Smooth muscle cell (in vitro differentiated cells): ENCODE results near the gene PRR5L. TPM values are rescaled to one million over a fixed set of nuclear protein-coding genes. Genes with fewer than 3 reads are reported as not detected.

Experiments
- DNase-seq: peaks from one replicate; lab custom pipeline; 2025; ENCODE audit not compliant: unreplicated experiment; lab: John Stamatoyannopoulos, UW
- H2AFZ ChIP-seq: fragments of 200-600 bp; sonication (generic); 2 replicates; pipeline ENCODE4 v1.6.0; 2016; ENCODE audit warnings: antibody characterized with exemption, low read depth, mild to moderate bottlenecking
- H3F3A ChIP-seq: fragments of 200-600 bp; sonication (generic); 2 replicates; pipeline ENCODE4 v1.6.0; 2017; ENCODE audit warnings: antibody characterized with exemption, low read depth
- H3K27ac ChIP-seq: fragments of 200-600 bp; sonication (generic); 2 replicates; pipeline ENCODE4 v1.5.1; 2016; ENCODE audit warnings: low read depth, mild to moderate bottlenecking
- H3K27me3 ChIP-seq: fragments of 200-600 bp; sonication (generic); 2 replicates; pipeline ENCODE4 v1.6.1; 2016; ENCODE audit warnings: low read depth, mild to moderate bottlenecking
- H3K36me3 ChIP-seq: fragments of 200-600 bp; sonication (generic); 2 replicates; pipeline ENCODE4 v1.5.1; 2016; ENCODE audit warnings: low read depth
- H3K4me1 ChIP-seq: fragments of 200-600 bp; sonication (generic); 2 replicates; pipeline ENCODE4 v1.5.1; 2016; ENCODE audit warnings: low read depth
- H3K4me2 ChIP-seq: fragments of 200-600 bp; sonication (generic); 2 replicates; pipeline ENCODE4 v1.6.0; 2016; ENCODE audit warnings: mild to moderate bottlenecking
- H3K4me3 ChIP-seq: fragments of 200-600 bp; sonication (generic); 2 replicates; pipeline ENCODE4 v1.5.1; 2016; ENCODE audit warnings: mild to moderate bottlenecking
- H3K79me2 ChIP-seq: fragments of 200-600 bp; sonication (generic); 2 replicates; pipeline ENCODE4 v1.6.0; 2016; ENCODE audit warnings: low read depth, mild to moderate bottlenecking
- H3K9ac ChIP-seq: fragments of 200-600 bp; sonication (generic); 2 replicates; pipeline ENCODE4 v1.6.0; 2016; ENCODE audit warnings: low read depth
- H3K9me3 ChIP-seq: fragments of 200-600 bp; sonication (generic); replicated peaks from 2 replicates; pipeline ENCODE4 v1.5.1; 2016; ENCODE audit warnings: low read depth
- H4K20me1 ChIP-seq: fragments of 200-600 bp; sonication (generic); 2 replicates; pipeline ENCODE4 v1.6.0; 2016; ENCODE audit warnings: low read depth
- CTCF ChIP-seq: fragments of 200-600 bp; sonication (generic); IDR thresholded peaks from 2 replicates; pipeline ENCODE4 v1.5.1; 2017; ENCODE audit warnings: borderline replicate concordance, mild to moderate bottlenecking, antibody characterized with exemption; ENCODE audit not compliant: insufficient read depth, poor library complexity, severe bottlenecking
- WGBS: methylation state at CpG from one replicate; pipeline ENCODE4 v1.1.7; 2016; ENCODE audit warnings: low lambda C conversion rate; 5-methylcytosine and 5-hydroxymethylcytosine counted together
- polyA plus RNA-seq: library from polyadenylated mRNA; unstranded; fragments of >200 nt; fragmentation: Nextera tagmentation; extraction: Ambion mirVana; gene quantifications from 2 replicates; pipeline ENCODE4 v1.2.1, GENCODE V29; 2016
- total RNA-seq: library from RNA; depleted of rRNA; stranded (reverse); fragments of >200 nt; gene quantifications from 2 replicates; pipeline ENCODE4 v1.2.3, GENCODE V29; 2014

The PRR5L gene
- total and polyA plus RNA-seq, 2 experiments from 2014 or later = 21.4 to 41.4 TPM

- Histone ChIP-seq H3K79me2 (no peaks in the 10 kb centered on the region), H3K27me3 (no peaks in the 10 kb centered on the region), H4K20me1 (no peaks in the 10 kb centered on the region), H3K9me3 (no peaks in the 10 kb centered on the region), H3K4me1 (no peaks in the 10 kb centered on the region), H3K9ac (no peak overlapping the region), H3K4me2 (no peak overlapping the region), H3K27ac (no peak overlapping the region), H3F3A (no peaks in the 10 kb centered on the region), H3K4me3 (no peak overlapping the region), H3K36me3 (no peaks in the 10 kb centered on the region), H2AFZ (no peak overlapping the region)
- 95% methylated on average over 2 of the region's 2 CpGs for WGBS
- DNase-seq = no peak
- no peak for TF ChIP-seq CTCF
Observed at GRCh38 chr11:36371181-36371580, 75.1 kb downstream of the PRR5L start.

- no peak for TF ChIP-seq CTCF
- Histone ChIP-seq H3K9me3 (no peaks in the 10 kb centered on the region), H3K27ac (no peak overlapping the region), H3K27me3 (no peaks in the 10 kb centered on the region), H3K4me2 (no peak overlapping the region), H3F3A (no peaks in the 10 kb centered on the region), H3K9ac (no peak overlapping the region), H2AFZ (no peak overlapping the region), H4K20me1 (no peaks in the 10 kb centered on the region), H3K4me3 (no peak overlapping the region), H3K4me1 (no peaks in the 10 kb centered on the region), H3K36me3 (no peaks in the 10 kb centered on the region), H3K79me2 (no peaks in the 10 kb centered on the region)
- no peak for DNase-seq
- WGBS = 93% methylated on average over 7 of the region's 7 CpGs
Observed at GRCh38 chr11:36371590-36371989, 75.5 kb downstream of the PRR5L start.

DNA sequence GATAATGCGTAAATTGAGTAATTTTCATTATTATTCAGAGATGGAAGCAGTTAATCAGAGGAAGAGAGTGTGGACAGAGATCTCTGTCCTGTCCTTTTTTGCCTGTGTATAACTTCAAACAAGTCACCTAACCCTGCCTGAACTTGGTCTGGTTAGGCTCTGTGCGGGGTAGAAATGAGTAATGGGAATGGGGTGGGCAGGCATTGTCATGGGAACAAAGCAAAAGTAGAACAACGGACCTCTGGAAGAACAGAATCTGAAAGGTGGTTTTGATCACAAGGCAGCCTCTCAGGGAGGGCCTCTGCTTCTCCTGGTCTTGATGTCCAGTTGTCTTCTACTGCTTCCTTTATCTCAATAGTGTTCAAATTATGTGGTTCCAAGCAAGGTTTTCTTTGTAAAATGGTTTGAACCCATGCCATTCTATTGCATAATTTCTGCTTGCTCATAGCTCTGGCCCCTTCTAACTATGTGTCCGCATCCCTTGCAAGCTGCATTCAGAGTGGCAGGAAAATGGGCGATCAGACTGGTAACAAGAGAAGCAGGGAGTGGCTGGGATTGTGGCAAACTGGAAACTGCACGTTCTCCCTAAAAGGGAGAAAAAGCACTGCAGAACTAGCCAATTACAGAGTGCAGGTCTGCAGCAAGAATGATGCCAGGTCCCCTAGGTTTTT is 76.1 kb downstream of the PRR5L start:
- H2AFZ ChIP-seq = no peak overlapping the region
- 78% methylated on average over 6 of the region's 6 CpGs for WGBS
- no peak for TF ChIP-seq CTCF
- no peaks in the 10 kb centered on the region for H3K27me3 ChIP-seq
- H3K9ac ChIP-seq = no peak overlapping the region
- H3F3A ChIP-seq = no peaks in the 10 kb centered on the region
- H3K4me2 ChIP-seq = no peak overlapping the region
- H3K9me3 ChIP-seq = no peaks in the 10 kb centered on the region
- H3K36me3 ChIP-seq = no peaks in the 10 kb centered on the region
- no peak overlapping the region for H3K27ac ChIP-seq
- H3K79me2 ChIP-seq = no peaks in the 10 kb centered on the region
- DNase-seq = no peak
- H3K4me3 ChIP-seq = no peak overlapping the region
- no peaks in the 10 kb centered on the region for H3K4me1 ChIP-seq
- H4K20me1 ChIP-seq = no peaks in the 10 kb centered on the region
